GM21576 (cell line): ENCODE results near the gene HYI.

Experiments used
- ATAC-seq: cut with Tn5 transposase; IDR thresholded peaks from one replicate; pipeline ENCODE4 v1.9.1; 2021; ENCODE audit warnings: mild to moderate bottlenecking, moderate library complexity; ENCODE audit not compliant: unreplicated experiment

HYI gene

GRCh38 chr1:43445606-43446387 is 7.9 kb downstream of the HYI start:
- no peak for ATAC-seq

- no peak for ATAC-seq
Measured at GRCh38 chr1:43444836-43445235, 8.9 kb downstream of the HYI start.

- ATAC-seq: no peak
Measured at GRCh38 chr1:43444151-43444828, 9.4 kb downstream of the HYI start.

- no peak for ATAC-seq
Measured at GRCh38 chr1:43443197-43443946, 10.4 kb downstream of the HYI start.

GRCh38 chr1:43442756-43443155 is 11.0 kb downstream of the HYI start:
- ATAC-seq: no peak

GRCh38 chr1:43441894-43442637 is 11.7 kb downstream of the HYI start:
- no peak for ATAC-seq

GRCh38 chr1:43441166-43441893 is 12.4 kb downstream of the HYI start:
- no peak for ATAC-seq

GRCh38 chr1:43440358-43440757 is 13.4 kb downstream of the HYI start:
- ATAC-seq: no peak

GRCh38 chr1:43439781-43440180 is 13.9 kb downstream of the HYI start:
- ATAC-seq: no peak

- ATAC-seq: no peak
Measured at GRCh38 chr1:43438953-43439581, 14.7 kb downstream of the HYI start.

- ATAC-seq: no peak
Measured at GRCh38 chr1:43438576-43438952, 15.2 kb downstream of the HYI start.

GRCh38 chr1:43438006-43438405 is 15.7 kb downstream of the HYI start:
- no peak for ATAC-seq

- no peak for ATAC-seq
Measured at GRCh38 chr1:43437031-43437973, 16.4 kb downstream of the HYI start.

- no peak for ATAC-seq
Measured at GRCh38 chr1:43436371-43436770, 17.4 kb downstream of the HYI start.

- ATAC-seq: no peak
Measured at GRCh38 chr1:43435146-43436145, 18.3 kb downstream of the HYI start.

GRCh38 chr1:43434256-43434655 is 19.5 kb downstream of the HYI start:
- no peak for ATAC-seq

- no peak for ATAC-seq
Measured at GRCh38 chr1:43432907-43433306, 20.8 kb downstream of the HYI start.
